Measurements from ENCODE around the gene GPR179. TPM values are rescaled to one million over a fixed set of nuclear protein-coding genes. Genes with fewer than 3 reads are reported as not detected.

GPR179 gene
- total RNA-seq (2021; ENCODE audit: unreplicated experiment) (0.17 TPM), Bru-seq, nascent RNA (percentile 28 among the genes with signal in this experiment), BruChase-seq, experiment 1, labeled RNA remaining after a 6-hour chase (percentile 43 among the genes with signal in this experiment), BruChase-seq, experiment 2, labeled RNA remaining after a 2-hour chase (percentile 37 among the genes with signal in this experiment)
- 0.12 and 0.17 TPM in 2 replicates for polyA plus RNA-seq (2012)
- long read RNA-seq, partial matches to known transcripts: 0 of 1 reads
- long read RNA-seq, other reads (novel, unspliced or antisense): 1 of 1 reads

GRCh38 chr17:38343608-38344419 lies at the start of gene GPR179:
TSS of gene GPR179 (minus strand) at chr17:38343956. CDS start at chr17:38343789, 167 bp downstream.
- no peak within 1 kb of the TSS for H2AFZ ChIP-seq (ENCODE audit: low read depth, low read length, poor library complexity, severe bottlenecking)
- ChIA-PET CTCF (interaction anchor here (0.8 kb wide), 1 partner anchor 10 kb away, joined by 3 read pairs; no protein-coding TSS in a partner anchor), POLR2A (no interaction called here), RAD21 (ENCODE audit: low non-redundant PET in 1 of 2, low total read pairs in 2 of 2, uncharacterized antibody in 2 of 2, unreplicated experiment in 2 of 2) (no interaction called here)
- no peaks in the 10 kb centered on the region for H3K27me3 ChIP-seq (ENCODE audit: insufficient read depth, low read length)
- H3K9me2 ChIP-seq (ENCODE audit: insufficient read depth): no peaks in the 10 kb centered on the region
- no peaks in the 10 kb centered on the region for H3K79me2 ChIP-seq (ENCODE audit: insufficient read depth, low read length)
- no TSS peak for BruUV-seq (replicated peaks)
- no peaks in the 10 kb centered on the region for H4K20me1 ChIP-seq (ENCODE audit: insufficient read depth)
- H3K4me1 ChIP-seq (ENCODE audit: control insufficient read depth in 1 of 2, insufficient read depth in 2 of 2, low read length in 2 of 2): peaks cover 5 to 7% of the 10 kb centered on the region in 2 experiments; a peak in 3 of 4 replicates
- no peak within 1 kb of the TSS for H3K4me3 ChIP-seq (replicated peaks in 1 of 2; ENCODE audit: low read depth in 1 of 2, low read length in 2 of 2)
- ATAC-seq (no peak), DNase-seq (ENCODE audit: low read depth, low spot score) (no peak)
- no peak for TF ChIP-seq CBX3 (IDR thresholded peaks at IDR 0.05; ENCODE audit: low read depth)
- no peak for TF ChIP-seq SRF (IDR thresholded peaks at IDR 0.05; ENCODE audit: low read depth)
- TF ChIP-seq CEBPB (IDR thresholded peaks at IDR 0.05; ENCODE audit: low read depth): no peak
- TF ChIP-seq TCF7L2 (IDR thresholded peaks at IDR 0.05; ENCODE audit: borderline replicate concordance, extremely low read depth, insufficient read depth, insufficient read length): no peak
- TF ChIP-seq SIN3A (IDR thresholded peaks at IDR 0.05; ENCODE audit: low read depth): no peak
- TF ChIP-seq ZFX (IDR thresholded peaks at IDR 0.05): no peak
- TF ChIP-seq MAX (IDR thresholded peaks at IDR 0.05): no peak
- no peak for TF ChIP-seq REST (IDR thresholded peaks at IDR 0.05; ENCODE audit: low read depth)
- TF ChIP-seq ZNF274 (IDR thresholded peaks at IDR 0.05; ENCODE audit: low read depth, low read length): no peak
- TF ChIP-seq JUND (IDR thresholded peaks at IDR 0.05): no peak
- no peak for TF ChIP-seq POLR2A (IDR thresholded peaks at IDR 0.05; ENCODE audit: borderline replicate concordance, extremely low read depth, insufficient read depth, insufficient read length)
- no peak for TF ChIP-seq EZH2phosphoT487 (IDR thresholded peaks at IDR 0.05; ENCODE audit: borderline replicate concordance)
- no peak for TF ChIP-seq EZH2 (IDR thresholded peaks at IDR 0.05)
- no peak for TF ChIP-seq ELF1 (IDR thresholded peaks at IDR 0.05; ENCODE audit: borderline replicate concordance, low read depth)
- no peak for TF ChIP-seq EGR1 (IDR thresholded peaks at IDR 0.05; ENCODE audit: low read depth)
- TF ChIP-seq YY1 (IDR thresholded peaks at IDR 0.05; ENCODE audit: extremely low read depth, insufficient replicate concordance, low read depth, low read length): no peak
- no peak for TF ChIP-seq SP1 (IDR thresholded peaks at IDR 0.05; ENCODE audit: low read depth)
- H3K36me3 ChIP-seq (ENCODE audit: control insufficient read depth in 1 of 2, insufficient read depth in 2 of 2, low read length in 2 of 2): no peaks in the 10 kb centered on the region
- H3K4me2 ChIP-seq (ENCODE audit: low read length): no peak within 1 kb of the TSS
- no peaks in the 10 kb centered on the region for H3K9me3 ChIP-seq (ENCODE audit: control insufficient read depth in 1 of 2, insufficient read depth in 1 of 2, low read depth in 1 of 2, low read length in 2 of 2)
- no peak within 1 kb of the TSS for H3K9ac ChIP-seq (ENCODE audit: low read length)
- H3K27ac ChIP-seq (ENCODE audit: low read depth, low read length): no peak within 1 kb of the TSS
- intact Hi-C loops (cut with micrococcal nuclease): no loop called here

Measured in HCT116 (cell line).